Measurements from ENCODE around the gene NPLOC4.

The NPLOC4 gene

GRCh38 chr17:81582341-81582740 is 54.6 kb downstream of the NPLOC4 start:
- no peak for DNase-seq

- no peak for DNase-seq
Measured at GRCh38 chr17:81581758-81582157, 55.2 kb downstream of the NPLOC4 start.

GRCh38 chr17:81580481-81580880 is 56.4 kb downstream of the NPLOC4 start:
- DNase-seq, result no peak

GRCh38 chr17:81579821-81580321 is 57.0 kb downstream of the NPLOC4 start:
- no peak for DNase-seq

- no peak for DNase-seq
Measured at GRCh38 chr17:81579298-81579697, 57.6 kb downstream of the NPLOC4 start.

GRCh38 chr17:81578561-81579225 is 58.2 kb downstream of the NPLOC4 start:
- no peak for DNase-seq

GRCh38 chr17:81578038-81578441 is 58.9 kb downstream of the NPLOC4 start:
- no peak for DNase-seq

GRCh38 chr17:81577278-81578000 is 59.5 kb downstream of the NPLOC4 start:
- no peak for DNase-seq

GRCh38 chr17:81576621-81577277 is 60.2 kb downstream of the NPLOC4 start:
- no peak for DNase-seq

- DNase-seq, result no peak
Measured at GRCh38 chr17:81575836-81576235, 61.1 kb downstream of the NPLOC4 start.

GRCh38 chr17:81574643-81574956 is 62.3 kb downstream of the NPLOC4 start:
- DNase-seq, result no peak

- no peak for DNase-seq
Measured at GRCh38 chr17:81573794-81574642, 62.9 kb downstream of the NPLOC4 start.

GRCh38 chr17:81572563-81573168 is 64.2 kb downstream of the NPLOC4 start:
- no peak for DNase-seq

- DNase-seq, result no peak
Measured at GRCh38 chr17:81570964-81571363, 65.9 kb downstream of the NPLOC4 start.

GRCh38 chr17:81569986-81570514 is 66.9 kb downstream of the NPLOC4 start:
- no peak for DNase-seq

GRCh38 chr17:81568416-81568815 is 68.5 kb downstream of the NPLOC4 start:
- no peak for DNase-seq

- DNase-seq, result no peak
Measured at GRCh38 chr17:81567191-81567590, 69.7 kb downstream of the NPLOC4 start.

- DNase-seq, result no peak
Measured at GRCh38 chr17:81566461-81567126, 70.3 kb downstream of the NPLOC4 start.

- no peak for DNase-seq
Measured at GRCh38 chr17:81565231-81565630, 71.7 kb downstream of the NPLOC4 start.

GRCh38 chr17:81564778-81565177 is 72.1 kb downstream of the NPLOC4 start:
- no peak for DNase-seq

GRCh38 chr17:81563861-81564586 is 72.9 kb downstream of the NPLOC4 start:
- DNase-seq, result no peak
